ENCODE measurements around the gene PAOX. TPM values are rescaled to one million over a fixed set of nuclear protein-coding genes. Genes with fewer than 3 reads are reported as not detected.

Gene PAOX
- polyA plus RNA-seq, 1 experiment: 4.5 TPM

DNA sequence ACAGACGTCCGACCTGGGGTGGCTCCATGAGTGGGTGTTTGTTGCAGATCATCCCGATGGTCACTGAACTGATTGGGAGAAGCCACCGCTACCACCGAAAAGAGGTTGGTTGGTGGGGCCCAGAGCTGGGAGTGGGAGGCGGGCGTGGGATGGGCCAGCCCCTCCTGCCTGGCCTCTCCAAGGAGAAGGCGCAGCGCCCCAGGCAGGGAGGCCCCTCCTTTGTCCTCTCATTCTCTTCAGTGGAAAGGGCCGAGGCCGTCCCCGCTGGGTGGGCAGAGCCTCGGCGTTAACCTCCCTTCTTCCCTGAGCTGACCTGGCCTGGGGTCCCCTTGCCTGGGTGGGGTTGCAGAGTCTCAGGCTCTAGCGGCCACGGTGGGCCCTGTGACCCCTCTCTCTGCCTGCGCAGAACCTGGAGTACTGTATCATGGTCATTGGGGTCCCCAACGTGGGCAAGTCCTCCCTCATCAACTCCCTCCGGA, 20.1 kb downstream of the PAOX start:
- POLR2A ChIA-PET: no interaction called here
- TF ChIP-seq, protein P1, sequence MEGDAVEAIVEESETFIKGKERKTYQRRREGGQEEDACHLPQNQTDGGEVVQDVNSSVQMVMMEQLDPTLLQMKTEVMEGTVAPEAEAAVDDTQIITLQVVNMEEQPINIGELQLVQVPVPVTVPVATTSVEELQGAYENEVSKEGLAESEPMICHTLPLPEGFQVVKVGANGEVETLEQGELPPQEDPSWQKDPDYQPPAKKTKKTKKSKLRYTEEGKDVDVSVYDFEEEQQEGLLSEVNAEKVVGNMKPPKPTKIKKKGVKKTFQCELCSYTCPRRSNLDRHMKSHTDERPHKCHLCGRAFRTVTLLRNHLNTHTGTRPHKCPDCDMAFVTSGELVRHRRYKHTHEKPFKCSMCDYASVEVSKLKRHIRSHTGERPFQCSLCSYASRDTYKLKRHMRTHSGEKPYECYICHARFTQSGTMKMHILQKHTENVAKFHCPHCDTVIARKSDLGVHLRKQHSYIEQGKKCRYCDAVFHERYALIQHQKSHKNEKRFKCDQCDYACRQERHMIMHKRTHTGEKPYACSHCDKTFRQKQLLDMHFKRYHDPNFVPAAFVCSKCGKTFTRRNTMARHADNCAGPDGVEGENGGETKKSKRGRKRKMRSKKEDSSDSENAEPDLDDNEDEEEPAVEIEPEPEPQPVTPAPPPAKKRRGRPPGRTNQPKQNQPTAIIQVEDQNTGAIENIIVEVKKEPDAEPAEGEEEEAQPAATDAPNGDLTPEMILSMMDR (IDR thresholded peaks at IDR 0.05; ENCODE audit: insufficient read depth, low read depth, low read length): no peak
- peaks cover 23% of the 10 kb centered on the region for H3K36me3 ChIP-seq (ENCODE audit: control insufficient read depth, insufficient read depth, low read length)
- no peak overlapping the region for H3K4me3 ChIP-seq (ENCODE audit: low read depth, low read length)
- CTCF ChIA-PET: no interaction called here
- no peaks in the 10 kb centered on the region for H3K27me3 ChIP-seq (ENCODE audit: control insufficient read depth, insufficient read depth, low read length)
- DNase-seq (ENCODE audit: low read depth): no peak

DNA sequence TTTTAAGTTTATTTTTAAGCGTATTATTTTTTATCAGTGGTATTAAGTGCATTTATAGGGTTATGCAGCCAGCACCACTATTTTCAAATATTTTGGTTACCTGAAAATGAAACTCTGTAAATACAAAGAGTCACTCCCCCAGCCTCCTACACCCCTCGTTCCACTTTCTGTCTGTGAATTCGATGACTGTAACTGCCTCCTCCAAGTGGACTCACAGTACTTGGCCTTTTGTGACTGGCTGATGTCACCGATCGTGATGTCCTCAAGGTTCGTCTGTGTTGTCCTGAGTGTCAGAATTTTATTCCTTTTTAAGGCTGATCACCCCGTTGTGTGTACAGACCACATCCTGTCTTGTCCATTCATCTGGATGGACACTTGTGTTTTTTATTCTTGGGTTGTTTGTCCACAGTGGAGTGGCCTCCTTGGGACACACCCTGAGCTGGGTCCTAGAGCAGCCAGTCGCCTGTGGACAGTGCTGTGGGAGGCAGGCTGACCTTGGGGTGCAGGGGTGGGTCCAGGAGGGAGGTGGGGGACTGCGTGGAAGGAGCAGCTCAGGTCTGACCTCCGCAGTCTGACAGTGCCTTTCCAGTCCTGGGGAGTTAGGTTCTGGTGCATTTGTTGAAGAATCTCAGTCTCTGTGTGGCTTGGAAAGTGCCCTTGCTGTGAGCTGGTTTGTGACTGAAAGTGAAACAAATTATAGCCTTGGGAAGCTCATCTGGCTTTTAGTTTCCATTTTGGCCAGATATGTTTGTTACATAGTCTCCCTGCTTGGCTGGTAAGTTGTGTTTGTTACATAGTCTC, 21.8 kb downstream of the PAOX start:
- TF ChIP-seq, protein P1 (IDR thresholded peaks at IDR 0.05; ENCODE audit: insufficient read depth, low read depth, low read length): no peak
- ChIA-PET POLR2A (no interaction called here), CTCF (no interaction called here)
- Histone ChIP-seq H3K4me3 (ENCODE audit: low read depth, low read length) (no peak overlapping the region), H3K27me3 (ENCODE audit: control insufficient read depth, insufficient read depth, low read length) (no peaks in the 10 kb centered on the region), H3K36me3 (ENCODE audit: control insufficient read depth, insufficient read depth, low read length) (peaks cover 23% of the 10 kb centered on the region)
- DNase-seq (ENCODE audit: low read depth): no peak

DNA sequence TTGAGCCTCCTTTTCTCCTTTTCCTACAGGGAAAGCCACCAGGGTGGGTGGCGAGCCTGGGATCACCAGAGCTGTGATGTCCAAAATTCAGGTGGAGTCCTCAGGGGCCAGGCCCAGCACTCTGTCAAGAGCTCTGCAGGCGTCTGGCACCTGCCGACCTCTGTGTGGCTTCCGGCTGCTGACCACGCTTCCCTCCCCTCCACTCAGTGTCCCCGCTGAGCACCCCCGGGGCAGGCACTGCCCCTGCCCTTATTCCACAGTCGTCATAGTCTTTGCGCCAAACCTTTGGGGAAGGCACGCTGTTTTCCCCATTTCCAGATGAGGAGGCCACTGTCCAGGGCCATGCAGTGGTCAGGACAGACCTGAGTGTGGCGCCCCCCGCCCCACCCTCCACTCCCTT, 22.4 kb downstream of the PAOX start:
- Histone ChIP-seq H3K27me3 (ENCODE audit: control insufficient read depth, insufficient read depth, low read length) (no peaks in the 10 kb centered on the region), H3K4me3 (ENCODE audit: low read depth, low read length) (no peak overlapping the region), H3K36me3 (ENCODE audit: control insufficient read depth, insufficient read depth, low read length) (peaks cover 20% of the 10 kb centered on the region)
- POLR2A ChIA-PET: no interaction called here
- TF ChIP-seq, protein P1 (IDR thresholded peaks at IDR 0.05; ENCODE audit: insufficient read depth, low read depth, low read length): no peak
- no peak for DNase-seq (ENCODE audit: low read depth)
- CTCF ChIA-PET: no interaction called here

DNA sequence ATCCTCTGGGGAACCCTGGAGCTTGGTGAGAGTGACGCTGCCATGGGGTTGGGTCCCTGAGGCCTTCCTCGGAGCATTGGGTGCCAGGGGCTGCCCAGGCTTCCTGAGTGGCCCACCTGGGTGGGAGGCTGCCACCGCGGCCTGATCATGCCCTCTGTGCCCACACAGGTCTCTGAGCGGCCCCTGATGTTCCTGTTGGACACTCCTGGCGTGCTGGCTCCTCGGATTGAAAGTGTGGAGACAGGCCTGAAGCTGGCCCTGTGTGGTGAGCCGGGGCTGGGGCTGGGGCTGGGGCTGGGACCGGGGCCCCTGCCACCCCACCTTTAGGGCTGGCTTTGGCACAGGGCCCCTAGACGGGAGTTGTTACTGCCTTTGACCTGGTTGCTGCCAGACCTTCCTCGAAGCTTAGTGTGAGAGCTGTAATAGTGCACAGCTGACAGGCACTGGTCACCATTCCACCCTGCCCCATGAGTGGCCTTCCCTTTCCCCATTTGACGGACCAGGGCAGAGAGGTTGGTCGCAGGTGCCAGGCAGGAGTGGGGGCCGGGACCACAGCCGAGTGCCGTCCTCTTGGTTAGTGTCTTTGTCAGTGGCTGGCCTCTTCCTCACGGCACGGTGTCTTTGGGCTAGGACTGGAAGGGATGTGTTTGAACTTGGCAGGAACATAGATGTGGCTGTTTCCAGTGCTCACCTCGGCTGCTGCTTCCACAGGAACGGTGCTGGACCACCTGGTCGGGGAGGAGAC, 23.1 kb downstream of the PAOX start:
- POLR2A ChIA-PET: no interaction called here
- Histone ChIP-seq H3K27me3 (ENCODE audit: control insufficient read depth, insufficient read depth, low read length) (no peaks in the 10 kb centered on the region), H3K36me3 (ENCODE audit: control insufficient read depth, insufficient read depth, low read length) (peaks cover 19% of the 10 kb centered on the region), H3K4me3 (ENCODE audit: low read depth, low read length) (no peak overlapping the region)
- TF ChIP-seq, protein P1 (IDR thresholded peaks at IDR 0.05; ENCODE audit: insufficient read depth, low read depth, low read length): no peak
- DNase-seq (ENCODE audit: low read depth): no peak
- CTCF ChIA-PET: no interaction called here

DNA sequence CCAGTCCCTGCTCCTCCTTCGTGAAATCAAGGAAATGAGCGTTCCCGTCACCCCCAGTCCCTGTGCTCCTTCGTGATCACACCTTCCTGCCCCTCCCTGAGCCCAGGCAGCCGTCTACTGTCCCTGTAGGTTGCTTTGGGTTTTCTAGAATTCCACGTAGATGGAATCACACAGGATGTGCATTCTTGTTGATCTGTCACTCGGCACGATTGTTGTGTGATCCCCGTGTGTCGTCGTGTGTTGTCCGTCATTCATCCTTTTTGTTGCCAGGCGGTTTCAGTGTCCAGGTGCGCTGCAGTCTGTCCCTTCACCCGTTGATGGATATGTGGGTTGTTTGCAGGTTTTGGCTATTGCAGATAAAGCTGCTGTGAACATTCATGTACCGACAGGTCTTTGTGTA, 24.3 kb downstream of the PAOX start:
- peaks cover 19% of the 10 kb centered on the region for H3K36me3 ChIP-seq (ENCODE audit: control insufficient read depth, insufficient read depth, low read length)
- no peak overlapping the region for H3K4me3 ChIP-seq (ENCODE audit: low read depth, low read length)
- TF ChIP-seq, protein P1 (IDR thresholded peaks at IDR 0.05; ENCODE audit: insufficient read depth, low read depth, low read length): no peak
- CTCF ChIA-PET: interaction anchor here (1.1 kb wide), 1 partner anchor 35 kb away, joined by 3 read pairs; no protein-coding TSS in a partner anchor
- POLR2A ChIA-PET: no interaction called here
- no peaks in the 10 kb centered on the region for H3K27me3 ChIP-seq (ENCODE audit: control insufficient read depth, insufficient read depth, low read length)
- no peak for DNase-seq (ENCODE audit: low read depth)

Measured in BJ (cell line).